Measurements from ENCODE around the gene JMJD6.

DNA sequence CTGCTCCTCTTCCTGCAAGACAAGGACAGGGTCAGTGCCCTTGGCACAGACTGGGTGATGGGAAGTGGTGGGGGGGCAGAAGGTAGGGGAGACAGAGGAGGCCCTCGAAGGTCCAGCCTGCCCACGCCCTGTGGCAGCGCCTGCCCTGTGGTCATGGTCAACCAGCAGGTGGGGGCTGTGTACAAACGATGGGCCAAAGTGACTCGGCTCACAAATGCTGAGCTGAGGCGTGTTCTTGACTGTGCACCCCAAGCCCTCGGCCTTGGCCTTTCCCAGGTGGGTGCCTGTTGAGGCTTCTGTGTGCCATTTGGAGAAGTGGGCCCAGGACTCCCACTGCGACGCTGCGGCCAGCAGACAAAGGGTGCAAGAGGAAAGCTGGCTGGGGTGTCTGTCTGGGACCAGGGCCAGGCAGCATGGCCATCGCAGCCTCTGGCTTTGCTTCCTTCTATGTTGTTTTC is 38.2 kb downstream of the JMJD6 start:
- TF ChIP-seq, protein P1, sequence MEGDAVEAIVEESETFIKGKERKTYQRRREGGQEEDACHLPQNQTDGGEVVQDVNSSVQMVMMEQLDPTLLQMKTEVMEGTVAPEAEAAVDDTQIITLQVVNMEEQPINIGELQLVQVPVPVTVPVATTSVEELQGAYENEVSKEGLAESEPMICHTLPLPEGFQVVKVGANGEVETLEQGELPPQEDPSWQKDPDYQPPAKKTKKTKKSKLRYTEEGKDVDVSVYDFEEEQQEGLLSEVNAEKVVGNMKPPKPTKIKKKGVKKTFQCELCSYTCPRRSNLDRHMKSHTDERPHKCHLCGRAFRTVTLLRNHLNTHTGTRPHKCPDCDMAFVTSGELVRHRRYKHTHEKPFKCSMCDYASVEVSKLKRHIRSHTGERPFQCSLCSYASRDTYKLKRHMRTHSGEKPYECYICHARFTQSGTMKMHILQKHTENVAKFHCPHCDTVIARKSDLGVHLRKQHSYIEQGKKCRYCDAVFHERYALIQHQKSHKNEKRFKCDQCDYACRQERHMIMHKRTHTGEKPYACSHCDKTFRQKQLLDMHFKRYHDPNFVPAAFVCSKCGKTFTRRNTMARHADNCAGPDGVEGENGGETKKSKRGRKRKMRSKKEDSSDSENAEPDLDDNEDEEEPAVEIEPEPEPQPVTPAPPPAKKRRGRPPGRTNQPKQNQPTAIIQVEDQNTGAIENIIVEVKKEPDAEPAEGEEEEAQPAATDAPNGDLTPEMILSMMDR (IDR thresholded peaks at IDR 0.05; ENCODE audit: poor library complexity) = no peak
- TF ChIP-seq EZH2phosphoT487 (IDR thresholded peaks at IDR 0.05; ENCODE audit: low read depth, severe bottlenecking, unreplicated experiment) (no peak), EZH2 (IDR thresholded peaks at IDR 0.05; ENCODE audit: borderline replicate concordance) (no peak)
